SK-N-SH (cell line): ENCODE data around the gene B3GAT3.

Source experiments
- MAX ChIP-seq: IDR thresholded peaks from 2 replicates; pipeline ENCODE4 v1.4.0; 2012; ENCODE audit warnings: low read depth
- NFIC ChIP-seq: IDR thresholded peaks from 2 replicates; pipeline ENCODE4 v1.4.0; 2012; ENCODE audit warnings: borderline replicate concordance
- POLR2AphosphoS5 ChIP-seq: IDR thresholded peaks from 2 replicates; pipeline ENCODE4 v1.6.1; 2012; ENCODE audit warnings: low read depth, low read length
- REST ChIP-seq: IDR thresholded peaks from 2 replicates; pipeline ENCODE4 v1.6.1; 2012; ENCODE audit warnings: mild to moderate bottlenecking, low read depth, low read length, moderate library complexity

DNA sequence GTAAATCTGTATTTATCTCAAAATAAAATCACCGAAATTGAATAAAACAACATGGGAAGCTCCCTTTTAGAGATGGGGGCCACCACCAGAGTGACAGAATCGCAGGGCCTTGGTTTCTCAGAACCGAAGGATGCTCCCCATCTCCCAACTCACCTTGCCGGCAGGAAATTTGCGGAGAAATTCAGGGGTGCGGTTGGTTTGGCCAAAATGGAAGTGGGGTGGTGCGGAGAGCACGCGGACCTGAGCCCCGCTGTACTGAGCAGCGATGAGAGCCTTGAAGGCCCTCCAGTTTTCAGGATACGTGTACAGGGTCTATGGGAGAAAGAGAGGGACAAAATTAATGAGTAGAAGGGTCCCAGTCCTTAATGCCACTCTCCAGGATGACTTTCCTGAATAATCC, 49.4 kb downstream of the B3GAT3 start:
- TF ChIP-seq REST (no peak), POLR2AphosphoS5 (no peak), NFIC (no peak), MAX (no peak)
